ENCODE results near the gene CDC42BPG. TPM values are rescaled to one million over a fixed set of nuclear protein-coding genes. Genes with fewer than 3 reads are reported as not detected.
A peak's percentile ranks its signal among the peaks of the same experiment; 100 is the strongest.
"Not testable (repeated sequence)": the region's sequence is repeated elsewhere in the genome, so short reads cannot be mapped to it uniquely, and the experiment has no call there.

Gene CDC42BPG
- total RNA-seq, 2 donors from 2014 or later: 0.37 to 0.71 TPM

DNA sequence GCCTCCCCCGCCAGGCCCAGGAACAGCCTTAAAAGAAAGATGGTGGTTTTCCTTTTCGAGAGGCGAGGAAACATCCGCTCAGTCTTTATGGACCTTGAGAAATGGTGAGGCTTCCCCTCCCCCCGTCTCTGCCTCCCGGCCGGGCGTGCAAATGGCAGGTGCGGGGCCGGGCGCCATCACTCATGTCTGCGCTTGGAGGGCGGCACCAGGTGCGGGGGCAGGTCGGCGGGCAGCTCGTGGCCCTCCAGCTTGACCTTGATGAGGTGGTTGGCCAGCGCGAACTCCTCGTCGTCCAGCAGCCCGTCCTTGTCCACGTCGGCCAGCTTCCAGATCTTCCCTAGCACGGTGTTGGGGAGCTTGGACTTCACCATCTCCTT lies 9.7 kb upstream of the CDC42BPG start:
- H3K27ac Mint-ChIP-seq: peak overlapping the region; percentile 84
- no peaks in the 10 kb centered on the region for H3K9me3 Mint-ChIP-seq
- H3K4me1 Mint-ChIP-seq: peaks cover 45% of the 10 kb centered on the region
- no peaks in the 10 kb centered on the region for H3K27me3 Mint-ChIP-seq
- ATAC-seq (replicated peaks): no peak
- peak overlapping the region; percentile 87 for H3K4me3 Mint-ChIP-seq
- peaks cover 77% of the 10 kb centered on the region for H3K36me3 Mint-ChIP-seq (ENCODE audit: low read depth)

DNA sequence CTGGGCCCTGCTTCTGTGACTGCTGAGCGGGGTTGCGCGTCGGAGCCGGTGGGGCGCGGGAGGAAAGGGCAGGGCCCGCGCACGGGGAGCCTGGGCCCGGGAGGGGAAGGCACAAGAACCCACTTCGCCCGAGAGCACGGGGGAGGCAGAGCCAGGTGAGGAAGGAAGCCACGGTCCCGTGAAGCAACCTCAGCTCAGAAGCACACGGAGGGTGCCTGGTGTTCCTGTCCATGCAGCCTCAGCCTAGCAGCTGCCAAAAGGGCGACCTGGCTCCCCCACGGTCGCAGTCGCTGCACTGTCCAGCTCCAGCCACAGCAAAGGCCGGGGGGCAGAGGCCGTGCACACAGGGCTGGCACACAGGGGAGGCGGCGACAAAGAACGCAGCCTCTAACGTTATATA lies 9.3 kb upstream of the CDC42BPG start:
- H3K4me3 Mint-ChIP-seq: peak overlapping the region; percentile 87
- peak overlapping the region; percentile 92 for H3K27ac Mint-ChIP-seq
- peaks cover 72% of the 10 kb centered on the region for H3K36me3 Mint-ChIP-seq (ENCODE audit: low read depth)
- H3K4me1 Mint-ChIP-seq: peaks cover 48% of the 10 kb centered on the region
- no peak for ATAC-seq (replicated peaks)
- H3K9me3 Mint-ChIP-seq: no peaks in the 10 kb centered on the region
- no peaks in the 10 kb centered on the region for H3K27me3 Mint-ChIP-seq

GRCh38 chr11:64852804-64853509 lies 8.5 kb upstream of the CDC42BPG start:
- no peak for ATAC-seq (replicated peaks)
- peaks cover 65% of the 10 kb centered on the region for H3K36me3 Mint-ChIP-seq (ENCODE audit: low read depth)
- H3K27me3 Mint-ChIP-seq: no peaks in the 10 kb centered on the region

DNA sequence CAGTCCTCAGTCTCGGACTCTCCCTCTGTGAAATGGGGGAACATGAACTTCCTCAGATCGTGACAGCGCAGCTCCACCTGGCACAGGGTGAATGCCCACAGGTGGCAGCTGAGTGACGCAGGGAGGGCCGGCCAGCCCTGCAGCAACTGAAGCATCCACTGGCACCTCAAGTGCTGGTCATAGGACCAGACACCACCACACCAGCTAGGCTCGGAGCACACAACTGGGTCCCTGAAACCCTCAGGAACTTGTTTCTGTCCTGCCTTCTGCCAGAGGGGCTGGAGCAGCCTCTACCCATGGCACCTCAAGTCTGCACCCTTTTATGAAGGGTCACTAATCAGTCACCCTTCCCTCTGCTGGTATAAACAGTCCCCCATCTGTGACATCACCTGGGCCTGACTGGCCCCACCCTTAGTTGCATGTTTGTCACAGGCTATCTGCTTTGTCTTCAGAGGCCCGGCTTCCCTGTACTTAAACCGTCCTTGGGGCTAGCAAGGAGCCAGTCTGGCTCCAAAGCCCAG lies 7.4 kb upstream of the CDC42BPG start:
- peaks cover 57% of the 10 kb centered on the region for H3K4me1 Mint-ChIP-seq
- H3K9me3 Mint-ChIP-seq: no peaks in the 10 kb centered on the region
- no peak for ATAC-seq (replicated peaks)
- peak overlapping the region; percentile 87 for H3K4me3 Mint-ChIP-seq
- peaks cover 55% of the 10 kb centered on the region for H3K36me3 Mint-ChIP-seq (ENCODE audit: low read depth)
- no peaks in the 10 kb centered on the region for H3K27me3 Mint-ChIP-seq
- peak overlapping the region; percentile 92 for H3K27ac Mint-ChIP-seq

More at GRCh38 chr11:64852804-64853509, 8.5 kb upstream of the CDC42BPG start:
- Mint-ChIP-seq H3K9me3 (no peaks in the 10 kb centered on the region), H3K4me3 (peak overlapping the region; percentile 87), H3K27ac (peak overlapping the region; percentile 92), H3K4me1 (peaks cover 53% of the 10 kb centered on the region)

- H3K27me3 Mint-ChIP-seq: no peaks in the 10 kb centered on the region
- H3K4me3 Mint-ChIP-seq: peak overlapping the region; percentile 87
- H3K27ac Mint-ChIP-seq: peak overlapping the region; percentile 92
- ATAC-seq (replicated peaks): peak; percentile 68
- peaks cover 52% of the 10 kb centered on the region for H3K4me1 Mint-ChIP-seq
- no peaks in the 10 kb centered on the region for H3K9me3 Mint-ChIP-seq
- peaks cover 47% of the 10 kb centered on the region for H3K36me3 Mint-ChIP-seq (ENCODE audit: low read depth)
These were observed 6.6 kb upstream of the CDC42BPG start for GRCh38 chr11:64850979-64851567.

GRCh38 chr11:64849598-64850356 lies 5.3 kb upstream of the CDC42BPG start:
- peak overlapping the region; percentile 79 for H3K27ac Mint-ChIP-seq
- H3K36me3 Mint-ChIP-seq (ENCODE audit: low read depth): peaks cover 34% of the 10 kb centered on the region
- no peaks in the 10 kb centered on the region for H3K9me3 Mint-ChIP-seq
- no peak for ATAC-seq (replicated peaks)
- no peak overlapping the region for H3K4me3 Mint-ChIP-seq
- H3K4me1 Mint-ChIP-seq: peaks cover 45% of the 10 kb centered on the region
- no peaks in the 10 kb centered on the region for H3K27me3 Mint-ChIP-seq

DNA sequence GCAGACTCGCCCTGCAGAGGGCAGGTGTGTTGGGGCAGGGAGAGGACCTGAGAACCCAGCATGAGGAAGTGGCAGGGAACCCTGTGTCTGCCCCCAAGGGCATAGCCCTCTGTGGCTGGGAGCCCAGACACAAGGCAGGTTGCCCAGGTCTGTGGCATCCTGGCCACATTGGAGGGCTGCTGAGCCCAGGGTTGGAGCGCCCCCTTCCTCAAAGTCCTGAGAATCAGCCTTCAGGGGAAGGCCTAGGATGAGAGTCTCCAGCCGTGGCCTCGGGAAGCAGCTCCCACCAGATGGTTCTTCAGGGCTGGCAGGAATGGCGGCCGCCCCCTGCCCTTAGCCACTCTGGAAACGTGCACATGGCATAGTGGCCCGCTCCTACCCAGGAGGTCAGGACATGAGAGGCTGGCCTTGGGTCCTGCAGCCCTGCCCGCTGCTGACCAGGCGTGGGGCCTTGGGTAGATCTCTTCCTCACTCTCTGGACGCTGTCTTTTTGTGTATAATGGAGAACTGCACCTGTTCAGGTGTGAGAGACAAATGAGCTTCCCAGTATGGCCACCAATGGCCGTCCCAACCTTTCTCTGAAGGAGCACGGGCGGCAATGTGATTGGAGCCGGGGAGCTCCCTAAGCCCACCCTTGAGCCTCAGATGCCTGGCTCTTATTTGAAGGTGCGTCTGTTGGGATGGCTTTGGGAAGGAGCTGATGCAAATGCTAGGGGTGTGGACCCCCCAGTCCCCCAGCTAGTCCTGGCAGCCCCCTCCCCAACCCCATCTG lies 4.6 kb upstream of the CDC42BPG start:
- no peaks in the 10 kb centered on the region for H3K27me3 Mint-ChIP-seq

DNA sequence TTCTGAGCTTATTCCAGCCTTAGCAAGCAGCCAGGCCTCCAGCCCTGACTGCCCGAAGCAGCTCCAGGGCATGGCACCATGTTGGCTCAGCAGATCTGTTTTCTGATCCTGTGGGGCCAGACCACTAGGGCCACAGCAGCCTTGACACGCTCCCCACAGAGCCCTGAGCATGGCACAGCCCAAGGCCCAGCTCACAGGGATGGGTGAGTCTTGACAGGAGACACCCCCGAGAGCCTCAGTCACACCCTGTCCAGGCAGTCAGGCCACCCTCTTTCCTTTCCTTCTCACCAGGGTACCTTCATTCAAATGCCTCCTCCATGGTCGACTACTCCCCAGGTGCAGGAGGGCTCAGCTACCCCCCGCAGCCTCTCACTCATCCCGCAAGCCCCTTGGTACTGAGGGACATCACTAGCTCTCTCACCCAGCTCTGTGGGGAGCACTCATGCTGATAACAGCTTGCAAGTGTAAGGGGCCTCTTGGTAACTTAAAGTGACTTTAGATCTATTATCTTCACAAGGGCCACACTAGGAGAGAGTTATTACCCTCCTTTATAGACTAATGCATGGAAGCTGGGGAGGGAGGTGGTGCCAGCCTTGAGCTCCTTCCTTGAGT lies 3.9 kb upstream of the CDC42BPG start:
- H3K4me1 Mint-ChIP-seq: peaks cover 41% of the 10 kb centered on the region
- H3K4me3 Mint-ChIP-seq: peak overlapping the region; percentile 33
- H3K36me3 Mint-ChIP-seq (ENCODE audit: low read depth): peaks cover 19% of the 10 kb centered on the region
- no peaks in the 10 kb centered on the region for H3K9me3 Mint-ChIP-seq
- peak overlapping the region; percentile 79 for H3K27ac Mint-ChIP-seq
- no peaks in the 10 kb centered on the region for H3K27me3 Mint-ChIP-seq
- ATAC-seq (replicated peaks): no peak

More for the DNA sequence above, 4.6 kb upstream of the CDC42BPG start:
- H3K36me3 Mint-ChIP-seq (ENCODE audit: low read depth): peaks cover 26% of the 10 kb centered on the region
- peaks cover 39% of the 10 kb centered on the region for H3K4me1 Mint-ChIP-seq
- H3K27ac Mint-ChIP-seq: peak overlapping the region; percentile 79
- H3K9me3 Mint-ChIP-seq: no peaks in the 10 kb centered on the region
- H3K4me3 Mint-ChIP-seq: peak overlapping the region; percentile 33
- ATAC-seq (replicated peaks): no peak

GRCh38 chr11:64846998-64847666 lies 2.7 kb upstream of the CDC42BPG start:
- H3K4me1 Mint-ChIP-seq: peaks cover 36% of the 10 kb centered on the region
- peak overlapping the region; percentile 38 for H3K27ac Mint-ChIP-seq
- no peak overlapping the region for H3K4me3 Mint-ChIP-seq
- no peaks in the 10 kb centered on the region for H3K27me3 Mint-ChIP-seq
- peak; percentile 75 for ATAC-seq (replicated peaks)
- no peaks in the 10 kb centered on the region for H3K9me3 Mint-ChIP-seq
- peaks cover 8% of the 10 kb centered on the region for H3K36me3 Mint-ChIP-seq (ENCODE audit: low read depth)

GRCh38 chr11:64845776-64846129 lies 1.3 kb upstream of the CDC42BPG start:
- Mint-ChIP-seq H3K4me3 (peak overlapping the region; percentile 73), H3K4me1 (peaks cover 29% of the 10 kb centered on the region)
- not testable (repeated sequence) for H3K9me3 Mint-ChIP-seq; ATAC-seq (replicated peaks); H3K27me3 Mint-ChIP-seq; H3K27ac Mint-ChIP-seq; H3K36me3 Mint-ChIP-seq (ENCODE audit: low read depth)

DNA sequence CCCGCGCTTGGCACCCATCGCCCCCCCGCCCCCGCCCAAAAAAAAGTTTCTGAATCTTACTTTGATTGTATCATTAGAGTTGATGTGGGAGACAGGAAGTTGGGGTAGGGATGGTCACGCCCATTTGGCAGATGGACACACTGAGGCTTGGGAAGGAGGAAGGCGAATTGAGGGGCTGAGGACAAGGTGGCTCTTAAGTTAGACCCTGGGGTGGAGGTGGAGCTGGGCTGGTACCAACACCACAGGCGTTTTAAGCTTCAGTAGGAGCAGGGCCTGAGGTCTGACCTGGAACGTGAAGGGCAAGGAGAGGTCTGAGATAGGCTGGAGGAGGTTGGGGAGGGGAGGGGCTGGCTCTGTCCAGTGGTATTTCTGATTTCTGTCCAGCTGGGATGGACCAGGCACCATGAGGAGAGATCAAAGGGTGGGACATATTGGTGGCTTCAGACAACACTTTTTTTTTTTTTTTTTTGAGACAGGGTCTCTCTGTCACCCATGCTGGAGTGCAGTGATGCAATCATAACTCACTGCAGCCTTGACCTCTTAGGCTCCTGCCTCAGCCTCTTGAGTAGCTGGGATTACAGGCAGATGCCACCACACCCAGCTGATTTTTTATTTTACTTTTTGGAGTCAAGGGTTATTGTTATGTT lies 799 bp upstream of the CDC42BPG start:
- Mint-ChIP-seq H3K27ac (no peak overlapping the region), H3K27me3 (no peaks in the 10 kb centered on the region), H3K9me3 (no peaks in the 10 kb centered on the region), H3K36me3 (ENCODE audit: low read depth) (no peaks in the 10 kb centered on the region), H3K4me1 (peaks cover 29% of the 10 kb centered on the region), H3K4me3 (peak overlapping the region; percentile 73)
- ATAC-seq (replicated peaks): no peak

DNA sequence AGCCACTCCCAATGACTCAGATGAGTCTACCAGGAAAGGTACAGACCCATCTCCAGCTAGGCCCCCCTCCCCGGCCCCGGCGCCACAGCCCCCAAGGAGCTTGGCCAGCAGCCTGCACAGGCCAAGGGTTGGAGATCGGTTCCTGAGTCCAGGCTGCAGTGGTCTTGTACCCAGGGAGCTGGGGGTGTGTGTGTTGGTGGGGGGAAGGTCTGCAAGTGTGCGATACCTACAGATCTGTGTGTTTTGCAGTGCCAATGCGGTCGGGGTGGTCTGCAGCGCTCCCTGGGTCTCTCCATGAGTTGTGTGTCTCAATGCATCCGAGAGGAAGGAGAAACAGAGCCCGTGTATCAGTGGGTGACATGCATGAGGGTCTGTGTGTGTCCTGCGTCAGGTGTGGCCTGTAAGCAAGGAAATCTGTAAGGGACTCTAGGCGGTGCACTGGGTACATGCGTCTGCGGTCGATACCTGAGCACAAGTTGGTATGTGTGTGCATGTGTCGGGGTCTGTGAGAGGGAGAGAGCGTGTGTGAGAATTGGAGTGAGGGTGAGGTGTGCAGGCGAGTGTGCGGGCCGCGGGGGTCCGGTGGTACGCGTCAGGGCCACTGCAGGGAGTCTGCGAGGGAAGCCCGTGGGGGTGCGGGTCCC lies 645 bp downstream of the CDC42BPG start:
- H3K27ac Mint-ChIP-seq: no peak overlapping the region
- no peaks in the 10 kb centered on the region for H3K9me3 Mint-ChIP-seq
- H3K36me3 Mint-ChIP-seq (ENCODE audit: low read depth): no peaks in the 10 kb centered on the region
- H3K4me3 Mint-ChIP-seq: peak overlapping the region; percentile 73
- H3K27me3 Mint-ChIP-seq: no peaks in the 10 kb centered on the region
- no peak for ATAC-seq (replicated peaks)
- peaks cover 19% of the 10 kb centered on the region for H3K4me1 Mint-ChIP-seq
